ENCODE measurements around the gene STXBP5. TPM values are rescaled to one million over a fixed set of nuclear protein-coding genes. Genes with fewer than 3 reads are reported as not detected.

The STXBP5 gene
- total and polyA plus RNA-seq, 9 of the 15 experiments (the other 6 are each of a cell fraction or from before 2014, with no cell fraction given): 23.3 to 172 (median 71.5) TPM

- ATAC-seq (no peak), FAIRE-seq (no peak)
Measured at GRCh38 chr6:147304016-147304415, 99.8 kb downstream of the STXBP5 start.

More at GRCh38 chr6:147304016-147304415, 99.8 kb downstream of the STXBP5 start:
- no peaks in the 10 kb centered on the region for H3K27me3 ChIP-seq (ENCODE audit: control insufficient read depth in 2 of 2, insufficient read depth in 2 of 2, low read length in 2 of 2)
- TF ChIP-seq HOMEZ (CRISPR knock-in tag; IDR thresholded peaks at IDR 0.05) (peak; percentile 16; the same call in 1 of the 2 replicates), ZNF77 (CRISPR knock-in tag; IDR thresholded peaks at IDR 0.05) (no peak), ZNF280A (IDR thresholded peaks at IDR 0.05; ENCODE audit: low read depth, partially characterized antibody) (peak; percentile 30), ZNF212 (CRISPR knock-in tag; IDR thresholded peaks at IDR 0.05) (no peak), CC2D1A (IDR thresholded peaks at IDR 0.05) (peak; percentile 54; the same call in 1 of the 2 replicates), ZFP36 (IDR thresholded peaks at IDR 0.05; ENCODE audit: low read depth, low read length, partially characterized antibody) (peak; percentile 71), CHAMP1 (IDR thresholded peaks at IDR 0.05) (peak; percentile 41; the same call in 1 of the 2 replicates), MITF (IDR thresholded peaks at IDR 0.05) (no peak), FOSL1 (tag; conservative IDR thresholded peaks at IDR 0.05) (no peak)
- H2AFZ ChIP-seq (ENCODE audit: low read depth, low read length): no peak overlapping the region
- peaks cover 89% of the 10 kb centered on the region for H3K36me3 ChIP-seq (ENCODE audit: control insufficient read depth, insufficient read depth, low read length)
- intact Hi-C loops (cut with micrococcal nuclease) (no loop called here), in situ Hi-C loops (cut with MboI) (no loop called here)
- WGBS (ENCODE audit: insufficient coverage, low coverage, missing lambda C conversion rate): 95% methylated on average over 4 of the region's 4 CpGs
- POLR2A ChIA-PET: no interaction called here
- no peaks in the 10 kb centered on the region for H3K9me1 ChIP-seq (ENCODE audit: control insufficient read depth, insufficient read depth, low read length)
- no peaks in the 10 kb centered on the region for H4K20me1 ChIP-seq (replicated peaks; ENCODE audit: control insufficient read depth, insufficient read depth, low read length)
- no peaks in the 10 kb centered on the region for H3K4me1 ChIP-seq (replicated peaks in 1 of 2; ENCODE audit: control insufficient read depth in 2 of 2, insufficient read depth in 2 of 2, low read length in 2 of 2)
- BruUV-seq (replicated peaks): no TSS peak
- H3K4me2 ChIP-seq (ENCODE audit: insufficient read depth, low read length): no peak overlapping the region
- no peak overlapping the region for H3K27ac ChIP-seq (ENCODE audit: extremely low read depth, low read depth, low read length)
- CTCF ChIA-PET (ENCODE audit: low intra/inter-chr PET ratio): no interaction called here
- H3K79me2 ChIP-seq (ENCODE audit: control insufficient read depth, insufficient read depth, low read length): no peaks in the 10 kb centered on the region
- H3K9me3 ChIP-seq (replicated peaks; ENCODE audit: control insufficient read depth, insufficient read depth, low read depth, low read length): 0 out of 2 replicates have a peak, but pooled peaks cover 2% of the 10 kb centered on the region
- no peak for DNase-seq (ENCODE audit: extremely low read depth in 1 of 4, low spot score in 3 of 4)
- H3K9ac ChIP-seq (ENCODE audit: insufficient read depth in 1 of 2, low read depth in 2 of 2, low read length in 2 of 2): no peak overlapping the region
- H3K4me3 ChIP-seq: no peak overlapping the region

All from K562 (cell line).